K562 (cell line): ENCODE data around the gene ENTPD8. TPM values are rescaled to one million over a fixed set of nuclear protein-coding genes. Genes with fewer than 3 reads are reported as not detected.

Experiments
- CHD7 ChIP-seq: fragments of 200-600 bp; sonication (generic); IDR thresholded peaks from one replicate; pipeline ENCODE4 v1.6.1; 2012; ENCODE audit warnings: mild to moderate bottlenecking, low read depth, low read length, inconsistent platforms
- CREBBP ChIP-seq: IDR thresholded peaks from one replicate; pipeline ENCODE4 v1.6.1; 2012; ENCODE audit warnings: low read depth, mild to moderate bottlenecking, control low read depth, inconsistent platforms, low read length
- MXD1 ChIP-seq: fragments of 250-450 bp; sonication (Bioruptor Pico); IDR thresholded peaks from 2 replicates; pipeline ENCODE4 v1.8.0; 2021; ENCODE audit warnings: borderline replicate concordance, mild to moderate bottlenecking, moderate library complexity; ENCODE audit not compliant: poor library complexity, severe bottlenecking
- NFATC3 ChIP-seq: fragments of 450-650 bp; IDR thresholded peaks from 2 replicates; pipeline ENCODE4 v1.6.1; 2017; ENCODE audit warnings: mild to moderate bottlenecking
- POLR3A ChIP-seq: IDR thresholded peaks from 2 replicates; pipeline ENCODE4 v1.6.1; 2011; ENCODE audit warnings: borderline replicate concordance, mild to moderate bottlenecking, moderate library complexity; ENCODE audit not compliant: insufficient read length, insufficient read depth; ENCODE audit errors: extremely low read depth
- RBBP5 ChIP-seq: fragments of 200-600 bp; sonication (generic); IDR thresholded peaks from 2 replicates; pipeline ENCODE4 v1.6.1; 2012; ENCODE audit warnings: borderline replicate concordance, mild to moderate bottlenecking, low read length, control low read depth, inconsistent platforms; ENCODE audit not compliant: insufficient read depth, poor library complexity, severe bottlenecking
- RFX5 ChIP-seq: IDR thresholded peaks from 2 replicates; pipeline ENCODE4 v1.6.1; 2011; ENCODE audit warnings: low read depth, mild to moderate bottlenecking, improper control_type of control experiment, low read length
- RHOXF2B ChIP-seq: fragments of 250-450 bp; sonication (Bioruptor Pico); conservative IDR thresholded peaks from 2 replicates; pipeline ENCODE4 v1.5.1; 2021
- ZBTB43 ChIP-seq: sonication (generic); formaldehyde crosslinking; IDR thresholded peaks from 2 replicates; pipeline ENCODE4 v1.8.0; 2023; ENCODE audit warnings: mild to moderate bottlenecking, missing genetic modification reagents
- ZNF140 ChIP-seq: fragments of 250-450 bp; sonication (Bioruptor Pico); IDR thresholded peaks from 2 replicates; pipeline ENCODE4 v1.8.0; 2021; ENCODE audit warnings: moderate library complexity, mild to moderate bottlenecking, inconsistent platforms
- ZNF174 ChIP-seq: fragments of 250-450 bp; sonication (Bioruptor Pico); IDR thresholded peaks from 2 replicates; pipeline ENCODE4 v1.4.0; 2020; ENCODE audit warnings: mild to moderate bottlenecking
- polyA plus RNA-seq, 8 experiments: library from polyadenylated mRNA; depleted of rRNA in 4 of 8; stranded (reverse) in 5 of 8; unstranded in 3 of 8; fragments of >200 nt; fragmentation: Nextera tagmentation in 2 of 8; fragmentation: Illumina TruSeq in 1 of 8; extraction: Ambion mirVana in 2 of 8; extraction: Trizol in 1 of 8; gene quantifications; 2 replicates each; pipeline versions ENCODE4 v1.2.1 to v1.2.3, GENCODE V29; 2011 to 2014; ENCODE audit warnings: inconsistent platforms in 1 of 8, missing spikeins in 1 of 8
- total RNA-seq, 7 experiments: library from RNA; depleted of rRNA in 6 of 7; stranded (reverse); fragments of >200 nt in 6 of 7; fragmentation: Illumina TruSeq in 2 of 7; extraction: Trizol in 2 of 7; gene quantifications; 2 replicates each; pipeline versions ENCODE4 v1.2.1 to v1.2.3, GENCODE V29; 2011 to 2021; ENCODE audit warnings: low replicate concordance in 1 of 7

The ENTPD8 gene
- total and polyA plus RNA-seq, 9 of the 15 experiments (the other 6 are each of a cell fraction or from before 2014, with no cell fraction given): 0.06 to 0.27 (median 0.19) TPM; not detected in 5

GRCh38 chr9:137482094-137482781, 41.1 kb upstream of the ENTPD8 start (continued):
- TF ChIP-seq CHD7 (no peak), CREBBP (no peak), ZNF140 (CRISPR knock-in tag) (no peak), NFATC3 (no peak), ZNF174 (CRISPR knock-in tag) (no peak), RBBP5 (peak; percentile 51), RFX5 (no peak), POLR3A (no peak), RHOXF2B (CRISPR knock-in tag) (no peak), ZBTB43 (CRISPR knock-in tag) (no peak), MXD1 (CRISPR knock-in tag) (no peak)
